ENCODE data around the gene TLCD4. TPM values are rescaled to one million over a fixed set of nuclear protein-coding genes. Genes with fewer than 3 reads are reported as not detected.

Gene TLCD4
- total RNA-seq, 1 experiment from 2014 or later = 14.1 TPM

DNA sequence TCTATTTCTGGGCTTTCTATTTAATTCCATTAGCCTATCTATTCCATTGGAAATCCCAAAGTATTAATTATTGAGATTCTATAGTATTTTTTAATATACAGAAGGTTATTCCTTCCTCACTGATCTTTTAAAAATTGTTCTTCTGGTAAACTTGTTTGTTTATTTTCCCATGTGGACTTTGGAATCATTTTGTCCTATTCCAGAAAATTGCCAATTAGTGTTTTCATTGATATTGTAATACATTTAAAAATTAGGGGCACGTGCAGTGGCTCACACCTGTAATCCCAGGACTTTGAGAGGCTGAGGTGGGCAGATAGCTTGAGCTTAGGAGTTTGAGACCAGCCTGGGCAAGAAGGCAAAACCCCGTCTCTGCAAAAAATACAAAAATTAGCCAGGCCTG lies 8.4 kb upstream of the TLCD4 start:
- Histone ChIP-seq H3K27me3 (replicated peaks; ENCODE audit: control insufficient read depth, insufficient read depth, low read length) (no peaks in the 10 kb centered on the region), H3K4me3 (ENCODE audit: low read depth, low read length) (no peak overlapping the region), H3K4me1 (no peaks in the 10 kb centered on the region), H3K36me3 (ENCODE audit: control insufficient read depth, insufficient read depth, low read length) (no peaks in the 10 kb centered on the region), H3K9me3 (no peaks in the 10 kb centered on the region)
- intact Hi-C loops (cut with micrococcal nuclease; ENCODE audit: unreplicated experiment) = no loop called here
- Mint-ChIP-seq H3K27me3 (ENCODE audit: insufficient read depth, unreplicated experiment) (no peaks in the 10 kb centered on the region), H3K4me1 (ENCODE audit: low read depth, unreplicated experiment) (no peaks in the 10 kb centered on the region), H3K27ac (ENCODE audit: unreplicated experiment) (no peak overlapping the region), H3K36me3 (ENCODE audit: insufficient read depth, unreplicated experiment) (no peaks in the 10 kb centered on the region), H3K9me3 (ENCODE audit: unreplicated experiment) (no peaks in the 10 kb centered on the region), H3K4me3 (ENCODE audit: unreplicated experiment) (no peak overlapping the region)
- ChIA-PET CTCF (no interaction called here), POLR2A (no interaction called here)
- TF ChIP-seq, protein P1, sequence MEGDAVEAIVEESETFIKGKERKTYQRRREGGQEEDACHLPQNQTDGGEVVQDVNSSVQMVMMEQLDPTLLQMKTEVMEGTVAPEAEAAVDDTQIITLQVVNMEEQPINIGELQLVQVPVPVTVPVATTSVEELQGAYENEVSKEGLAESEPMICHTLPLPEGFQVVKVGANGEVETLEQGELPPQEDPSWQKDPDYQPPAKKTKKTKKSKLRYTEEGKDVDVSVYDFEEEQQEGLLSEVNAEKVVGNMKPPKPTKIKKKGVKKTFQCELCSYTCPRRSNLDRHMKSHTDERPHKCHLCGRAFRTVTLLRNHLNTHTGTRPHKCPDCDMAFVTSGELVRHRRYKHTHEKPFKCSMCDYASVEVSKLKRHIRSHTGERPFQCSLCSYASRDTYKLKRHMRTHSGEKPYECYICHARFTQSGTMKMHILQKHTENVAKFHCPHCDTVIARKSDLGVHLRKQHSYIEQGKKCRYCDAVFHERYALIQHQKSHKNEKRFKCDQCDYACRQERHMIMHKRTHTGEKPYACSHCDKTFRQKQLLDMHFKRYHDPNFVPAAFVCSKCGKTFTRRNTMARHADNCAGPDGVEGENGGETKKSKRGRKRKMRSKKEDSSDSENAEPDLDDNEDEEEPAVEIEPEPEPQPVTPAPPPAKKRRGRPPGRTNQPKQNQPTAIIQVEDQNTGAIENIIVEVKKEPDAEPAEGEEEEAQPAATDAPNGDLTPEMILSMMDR (IDR thresholded peaks at IDR 0.05; ENCODE audit: insufficient read depth in 1 of 2, low read depth in 1 of 2, low read length in 1 of 2, severe bottlenecking in 1 of 2, unreplicated experiment in 1 of 2) = no peak
- no peak for DNase-seq
- no TSS peak for BruUV-seq (replicated peaks)

DNA sequence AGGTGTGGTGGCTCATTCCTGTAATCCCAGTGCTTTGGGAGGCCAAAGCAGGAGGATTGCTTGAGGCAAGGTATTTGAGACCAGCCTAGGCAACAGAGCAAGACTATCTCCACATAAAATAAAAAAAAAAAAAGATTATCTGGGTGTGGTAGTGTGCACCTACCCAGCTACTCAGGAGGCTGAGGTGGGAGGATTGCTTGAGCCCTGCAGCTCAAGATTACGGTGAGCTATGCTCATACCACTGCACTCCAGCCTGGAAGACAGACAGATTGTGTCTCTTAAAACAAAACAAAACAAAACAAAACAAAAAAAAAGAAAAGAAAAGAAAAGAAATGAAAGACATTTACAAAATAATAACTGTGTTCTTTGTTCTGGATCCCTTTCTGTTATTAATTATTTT lies 6.1 kb upstream of the TLCD4 start:
- no peaks in the 10 kb centered on the region for H3K9me3 ChIP-seq
- no peaks in the 10 kb centered on the region for H3K36me3 ChIP-seq (ENCODE audit: control insufficient read depth, insufficient read depth, low read length)
- peaks cover 7% of the 10 kb centered on the region for H3K4me1 ChIP-seq
- Mint-ChIP-seq H3K27me3 (ENCODE audit: insufficient read depth, unreplicated experiment) (no peaks in the 10 kb centered on the region), H3K4me3 (ENCODE audit: unreplicated experiment) (no peak overlapping the region), H3K36me3 (ENCODE audit: insufficient read depth, unreplicated experiment) (no peaks in the 10 kb centered on the region), H3K4me1 (ENCODE audit: low read depth, unreplicated experiment) (peaks cover 5% of the 10 kb centered on the region), H3K9me3 (ENCODE audit: unreplicated experiment) (no peaks in the 10 kb centered on the region), H3K27ac (ENCODE audit: unreplicated experiment) (no peak overlapping the region)
- ChIA-PET CTCF (no interaction called here), POLR2A (no interaction called here)
- no peaks in the 10 kb centered on the region for H3K27me3 ChIP-seq (replicated peaks; ENCODE audit: control insufficient read depth, insufficient read depth, low read length)
- DNase-seq = no peak
- BruUV-seq (replicated peaks) = no TSS peak
- intact Hi-C loops (cut with micrococcal nuclease; ENCODE audit: unreplicated experiment) = no loop called here
- TF ChIP-seq, protein P1 (IDR thresholded peaks at IDR 0.05; ENCODE audit: insufficient read depth in 1 of 2, low read depth in 1 of 2, low read length in 1 of 2, severe bottlenecking in 1 of 2, unreplicated experiment in 1 of 2) = no peak
- H3K4me3 ChIP-seq (ENCODE audit: low read depth, low read length) = no peak overlapping the region

DNA sequence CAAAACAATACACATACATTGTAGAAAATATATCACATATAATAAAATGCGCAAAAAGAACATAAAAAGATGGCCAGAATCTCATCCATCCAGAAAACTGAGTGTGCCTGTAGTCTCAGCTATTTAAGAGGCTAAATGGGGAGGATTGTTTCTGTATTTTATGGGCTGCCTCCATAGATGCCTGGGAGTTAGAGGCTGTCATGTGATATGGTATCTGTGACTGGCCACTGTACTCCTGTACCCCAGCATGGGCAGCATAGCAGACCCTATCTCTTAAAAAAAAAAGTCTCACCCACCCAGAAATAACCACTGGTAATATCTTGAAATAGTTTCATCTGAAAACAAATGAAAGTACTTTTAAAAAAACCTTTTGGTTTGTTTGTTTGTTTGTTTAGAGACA lies 3.5 kb upstream of the TLCD4 start:
- Histone ChIP-seq H3K4me1 (peaks cover 16% of the 10 kb centered on the region), H3K27me3 (replicated peaks; ENCODE audit: control insufficient read depth, insufficient read depth, low read length) (no peaks in the 10 kb centered on the region), H3K36me3 (ENCODE audit: control insufficient read depth, insufficient read depth, low read length) (no peaks in the 10 kb centered on the region), H3K9me3 (no peaks in the 10 kb centered on the region), H3K4me3 (ENCODE audit: low read depth, low read length) (no peak overlapping the region)
- Mint-ChIP-seq H3K27me3 (ENCODE audit: insufficient read depth, unreplicated experiment) (no peaks in the 10 kb centered on the region), H3K36me3 (ENCODE audit: insufficient read depth, unreplicated experiment) (no peaks in the 10 kb centered on the region), H3K4me1 (ENCODE audit: low read depth, unreplicated experiment) (peaks cover 6% of the 10 kb centered on the region), H3K27ac (ENCODE audit: unreplicated experiment) (no peak overlapping the region), H3K9me3 (ENCODE audit: unreplicated experiment) (no peaks in the 10 kb centered on the region), H3K4me3 (ENCODE audit: unreplicated experiment) (no peak overlapping the region)
- TF ChIP-seq, protein P1 (IDR thresholded peaks at IDR 0.05; ENCODE audit: insufficient read depth in 1 of 2, low read depth in 1 of 2, low read length in 1 of 2, severe bottlenecking in 1 of 2, unreplicated experiment in 1 of 2) = no peak
- CTCF ChIA-PET = no interaction called here
- POLR2A ChIA-PET = no interaction called here
- DNase-seq = no peak
- BruUV-seq (replicated peaks) = no TSS peak
- intact Hi-C loops (cut with micrococcal nuclease; ENCODE audit: unreplicated experiment) = no loop called here

Measured in Caco-2 (cell line).